ENCODE results near the gene RABAC1.

- TF ChIP-seq SNAI2 (CRISPR knock-in tag; IDR thresholded peaks at IDR 0.05) = no peak
- TF ChIP-seq PATZ1 (CRISPR knock-in tag; IDR thresholded peaks at IDR 0.05; ENCODE audit: borderline replicate concordance) = no peak
- no peak for TF ChIP-seq CREB5 (CRISPR knock-in tag; IDR thresholded peaks at IDR 0.05; ENCODE audit: low read depth)
Measured at GRCh38 chr19:41957838-41958366, 1.2 kb downstream of the RABAC1 start.

Measured in SK-N-SH treated with all-trans-retinoic acid at 6 μM for 48 hours (cell line).